ENCODE results near the gene TDRD10.

TDRD10 gene

GRCh38 chr1:154591206-154591605 is 89.2 kb downstream of the TDRD10 start:
- Histone ChIP-seq H3K36me3 (ENCODE audit: insufficient read depth, low read length) (peaks cover 94% of the 10 kb centered on the region), H3K27ac (no peak overlapping the region), H3K9ac (ENCODE audit: insufficient read length) (no peak overlapping the region), H3K9me3 (ENCODE audit: low read depth, low read length) (no peaks in the 10 kb centered on the region), H3K4me3 (no peak overlapping the region)
- no peak for TF ChIP-seq FOXP2 (optimal IDR thresholded peaks at IDR 0.05; ENCODE audit: control extremely low read depth, extremely low read length, insufficient read depth)
- TF ChIP-seq EZH2 (IDR thresholded peaks at IDR 0.05): no peak
- no peak for TF ChIP-seq POLR2AphosphoS5 (IDR thresholded peaks at IDR 0.05; ENCODE audit: borderline replicate concordance, low read depth, low read length)
- no peak for DNase-seq (ENCODE audit: low read depth, low spot score)

GRCh38 chr1:154593390-154593789 is 91.4 kb downstream of the TDRD10 start:
- DNase-seq (ENCODE audit: low read depth, low spot score): no peak
- TF ChIP-seq FOXP2 (optimal IDR thresholded peaks at IDR 0.05; ENCODE audit: control extremely low read depth, extremely low read length, insufficient read depth): no peak
- no peak for TF ChIP-seq EZH2 (IDR thresholded peaks at IDR 0.05)
- no peak for TF ChIP-seq POLR2AphosphoS5 (IDR thresholded peaks at IDR 0.05; ENCODE audit: borderline replicate concordance, low read depth, low read length)
- H3K36me3 ChIP-seq (ENCODE audit: insufficient read depth, low read length): peaks cover 94% of the 10 kb centered on the region
- no peak overlapping the region for H3K9ac ChIP-seq (ENCODE audit: insufficient read length)
- H3K9me3 ChIP-seq (ENCODE audit: low read depth, low read length): no peaks in the 10 kb centered on the region
- H3K27ac ChIP-seq: no peak overlapping the region
- H3K4me3 ChIP-seq: no peak overlapping the region

- H3K27ac ChIP-seq: no peak overlapping the region
- no peak overlapping the region for H3K9ac ChIP-seq (ENCODE audit: insufficient read length)
- no peak overlapping the region for H3K4me3 ChIP-seq
- no peak for DNase-seq (ENCODE audit: low read depth, low spot score)
- no peaks in the 10 kb centered on the region for H3K9me3 ChIP-seq (ENCODE audit: low read depth, low read length)
- H3K36me3 ChIP-seq (ENCODE audit: insufficient read depth, low read length): peaks cover 89% of the 10 kb centered on the region
- TF ChIP-seq POLR2AphosphoS5 (IDR thresholded peaks at IDR 0.05; ENCODE audit: borderline replicate concordance, low read depth, low read length) (no peak), EZH2 (IDR thresholded peaks at IDR 0.05) (no peak), FOXP2 (optimal IDR thresholded peaks at IDR 0.05; ENCODE audit: control extremely low read depth, extremely low read length, insufficient read depth) (no peak)
These were observed 92.8 kb downstream of the TDRD10 start for GRCh38 chr1:154594811-154595210.

GRCh38 chr1:154595621-154596020 is 93.6 kb downstream of the TDRD10 start:
- no peak overlapping the region for H3K9ac ChIP-seq (ENCODE audit: insufficient read length)
- no peak overlapping the region for H3K4me3 ChIP-seq
- no peaks in the 10 kb centered on the region for H3K9me3 ChIP-seq (ENCODE audit: low read depth, low read length)
- H3K36me3 ChIP-seq (ENCODE audit: insufficient read depth, low read length): peaks cover 84% of the 10 kb centered on the region
- H3K27ac ChIP-seq: no peak overlapping the region
- no peak for TF ChIP-seq EZH2 (IDR thresholded peaks at IDR 0.05)
- TF ChIP-seq POLR2AphosphoS5 (IDR thresholded peaks at IDR 0.05; ENCODE audit: borderline replicate concordance, low read depth, low read length): no peak
- no peak for DNase-seq (ENCODE audit: low read depth, low spot score)

All from SK-N-MC (cell line).